ENCODE measurements around the gene TOP1.

TOP1 gene

DNA sequence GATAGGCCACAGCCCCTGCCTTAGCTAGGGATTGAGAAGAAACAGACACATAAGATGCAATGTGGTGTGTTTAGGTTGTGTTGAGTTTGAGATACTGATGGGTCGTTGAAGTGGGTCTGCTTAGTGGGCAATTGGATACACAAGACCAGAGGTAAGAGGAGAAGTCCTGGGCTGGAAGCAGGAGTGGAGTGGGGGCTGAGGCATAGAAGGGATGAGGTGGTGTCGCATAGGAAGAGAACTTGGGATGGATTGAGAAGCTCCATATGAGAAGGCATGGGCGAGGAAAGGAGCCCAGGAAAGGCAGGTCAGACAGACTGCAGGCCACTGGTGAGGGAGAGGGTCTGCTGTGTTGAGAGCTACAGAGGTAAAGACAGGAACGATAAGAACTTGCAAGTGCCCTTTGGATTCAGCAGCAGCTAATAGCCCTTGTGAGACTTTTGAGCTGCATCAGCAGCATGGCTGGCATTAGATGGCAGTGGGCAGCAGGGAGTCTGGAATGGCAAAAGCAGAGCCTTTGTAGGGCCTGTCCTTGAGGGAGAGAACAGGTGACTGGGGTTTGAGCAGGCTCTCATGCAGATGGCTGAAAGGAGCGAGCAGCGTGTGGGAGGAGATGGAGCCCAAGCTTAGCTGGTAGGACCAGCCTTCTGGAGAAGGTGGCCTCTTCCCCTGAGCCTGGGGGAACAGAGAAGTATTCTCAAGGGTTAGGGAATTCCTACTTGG lies 141.9 kb downstream of the TOP1 start:
- DNase-seq = no peak

DNA sequence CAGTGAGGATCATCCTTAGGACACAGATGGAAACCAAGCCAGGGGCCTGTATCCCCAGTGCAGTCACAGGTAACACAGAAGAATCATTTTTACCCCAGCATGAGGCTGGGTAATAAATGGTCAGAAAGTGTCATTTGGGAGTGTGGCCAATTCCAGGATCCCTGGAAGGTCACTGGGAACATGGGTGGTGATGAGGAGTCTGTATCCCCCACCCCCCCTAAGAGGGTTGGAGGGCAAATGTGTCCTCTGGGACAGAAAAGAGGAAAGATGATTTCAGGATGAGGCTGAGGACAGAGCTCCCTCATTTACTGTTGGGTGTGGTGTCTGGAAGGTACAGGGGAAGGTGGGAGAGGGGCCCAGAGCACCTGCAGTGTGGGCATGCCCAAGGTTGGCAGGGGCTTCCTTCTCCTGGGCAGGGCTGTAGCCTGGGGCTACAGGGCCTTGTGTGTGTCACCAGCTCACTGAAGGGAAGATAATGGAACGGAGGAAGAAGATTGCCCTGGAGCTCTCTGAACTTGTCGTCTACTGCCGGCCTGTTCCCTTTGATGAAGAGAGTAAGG lies 143.2 kb downstream of the TOP1 start:
- no peak for DNase-seq

GRCh38 chr20:41172296-41173140 lies 143.9 kb downstream of the TOP1 start:
- DNase-seq = peak; percentile 60

DNA sequence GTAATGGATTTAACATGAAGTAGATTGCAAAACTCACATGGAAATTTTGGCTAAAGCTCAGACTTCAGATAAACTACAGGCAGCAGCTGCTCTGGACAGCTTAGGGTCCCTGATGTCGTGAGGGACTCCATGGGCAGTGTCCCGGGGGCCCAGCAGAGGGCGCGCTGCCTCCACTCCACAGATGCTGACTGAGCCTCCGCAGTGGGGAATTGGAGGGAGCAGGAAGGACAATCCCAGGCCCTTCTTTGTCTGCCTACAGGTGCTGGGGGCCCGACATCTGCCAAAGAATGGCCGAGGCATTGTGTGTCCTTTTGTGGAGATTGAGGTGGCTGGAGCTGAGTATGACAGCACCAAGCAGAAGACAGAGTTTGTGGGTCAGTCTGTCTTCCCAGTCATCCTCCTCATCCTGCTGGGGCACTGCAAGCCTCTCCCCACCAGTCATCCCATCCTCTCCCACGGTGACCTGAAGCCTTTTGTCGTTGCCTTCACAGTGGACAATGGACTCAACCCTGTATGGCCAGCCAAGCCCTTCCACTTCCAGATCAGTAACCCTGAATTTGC lies 144.6 kb downstream of the TOP1 start:
- DNase-seq = peak; percentile 89

GRCh38 chr20:41173791-41174341 lies 145.2 kb downstream of the TOP1 start:
- no peak for DNase-seq
